ENCODE results near the gene CCDC178.

CCDC178 gene

GRCh38 chr18:33440060-33441043, at the start of gene CCDC178:
TSS of gene CCDC178 (minus strand) at chr18:33440721. CDS start at chr18:33412088, 28,633 bp downstream.
- no peaks in the 10 kb centered on the region for H3K27me3 ChIP-seq (ENCODE audit: control insufficient read depth, insufficient read depth, low read length)
- no peaks in the 10 kb centered on the region for H3K4me1 ChIP-seq (ENCODE audit: control insufficient read depth, insufficient read depth, low read length)
- H3K9me3 ChIP-seq (ENCODE audit: control insufficient read depth, low read length) = no peaks in the 10 kb centered on the region
- no peak within 1 kb of the TSS for H3K9ac ChIP-seq (ENCODE audit: low read length)
- no peak within 1 kb of the TSS for H3K4me3 ChIP-seq (ENCODE audit: low read length)
- no peaks in the 10 kb centered on the region for H3K36me3 ChIP-seq (ENCODE audit: control insufficient read depth, insufficient read depth, low read length)

- no peaks in the 10 kb centered on the region for H3K4me1 ChIP-seq (ENCODE audit: control insufficient read depth, insufficient read depth, low read length)
- no peaks in the 10 kb centered on the region for H3K9me3 ChIP-seq (ENCODE audit: control insufficient read depth, low read length)
- no peak overlapping the region for H3K9ac ChIP-seq (ENCODE audit: low read length)
- H3K27me3 ChIP-seq (ENCODE audit: control insufficient read depth, insufficient read depth, low read length) = no peaks in the 10 kb centered on the region
- H3K36me3 ChIP-seq (ENCODE audit: control insufficient read depth, insufficient read depth, low read length) = no peaks in the 10 kb centered on the region
- no peak overlapping the region for H3K4me3 ChIP-seq (ENCODE audit: low read length)
Observed at GRCh38 chr18:33483908-33484307, 43.4 kb upstream of the CCDC178 start.

- no peaks in the 10 kb centered on the region for H3K36me3 ChIP-seq (ENCODE audit: control insufficient read depth, insufficient read depth, low read length)
- H3K9me3 ChIP-seq (ENCODE audit: control insufficient read depth, low read length) = no peaks in the 10 kb centered on the region
Observed at GRCh38 chr18:33472509-33472908, 32.0 kb upstream of the CCDC178 start.

GRCh38 chr18:33470216-33470615, 29.7 kb upstream of the CCDC178 start:
- H3K27me3 ChIP-seq (ENCODE audit: control insufficient read depth, insufficient read depth, low read length) = no peaks in the 10 kb centered on the region
- H3K4me1 ChIP-seq (ENCODE audit: control insufficient read depth, insufficient read depth, low read length) = no peaks in the 10 kb centered on the region
- H3K9me3 ChIP-seq (ENCODE audit: control insufficient read depth, low read length) = no peaks in the 10 kb centered on the region
- H3K36me3 ChIP-seq (ENCODE audit: control insufficient read depth, insufficient read depth, low read length) = no peaks in the 10 kb centered on the region
- H3K9ac ChIP-seq (ENCODE audit: low read length) = no peak overlapping the region
- H3K4me3 ChIP-seq (ENCODE audit: low read length) = no peak overlapping the region

More at GRCh38 chr18:33472509-33472908, 32.0 kb upstream of the CCDC178 start:
- Histone ChIP-seq H3K27me3 (ENCODE audit: control insufficient read depth, insufficient read depth, low read length) (no peaks in the 10 kb centered on the region), H3K4me1 (ENCODE audit: control insufficient read depth, insufficient read depth, low read length) (no peaks in the 10 kb centered on the region), H3K9ac (ENCODE audit: low read length) (no peak overlapping the region), H3K4me3 (ENCODE audit: low read length) (no peak overlapping the region)

- Histone ChIP-seq H3K36me3 (ENCODE audit: control insufficient read depth, insufficient read depth, low read length) (no peaks in the 10 kb centered on the region), H3K9me3 (ENCODE audit: control insufficient read depth, low read length) (no peaks in the 10 kb centered on the region), H3K27me3 (ENCODE audit: control insufficient read depth, insufficient read depth, low read length) (no peaks in the 10 kb centered on the region), H3K4me3 (ENCODE audit: low read length) (no peak overlapping the region), H3K9ac (ENCODE audit: low read length) (no peak overlapping the region), H3K4me1 (ENCODE audit: control insufficient read depth, insufficient read depth, low read length) (no peaks in the 10 kb centered on the region)
Observed at GRCh38 chr18:33469699-33470098, 29.2 kb upstream of the CCDC178 start.

GRCh38 chr18:33467531-33467930, 27.0 kb upstream of the CCDC178 start:
- Histone ChIP-seq H3K9ac (ENCODE audit: low read length) (no peak overlapping the region), H3K9me3 (ENCODE audit: control insufficient read depth, low read length) (no peaks in the 10 kb centered on the region), H3K4me3 (ENCODE audit: low read length) (no peak overlapping the region)

GRCh38 chr18:33466822-33467221, 26.3 kb upstream of the CCDC178 start:
- no peaks in the 10 kb centered on the region for H3K9me3 ChIP-seq (ENCODE audit: control insufficient read depth, low read length)
- no peaks in the 10 kb centered on the region for H3K27me3 ChIP-seq (ENCODE audit: control insufficient read depth, insufficient read depth, low read length)
- no peak overlapping the region for H3K4me3 ChIP-seq (ENCODE audit: low read length)
- H3K9ac ChIP-seq (ENCODE audit: low read length) = no peak overlapping the region
- H3K36me3 ChIP-seq (ENCODE audit: control insufficient read depth, insufficient read depth, low read length) = no peaks in the 10 kb centered on the region
- no peaks in the 10 kb centered on the region for H3K4me1 ChIP-seq (ENCODE audit: control insufficient read depth, insufficient read depth, low read length)

More at GRCh38 chr18:33467531-33467930, 27.0 kb upstream of the CCDC178 start:
- Histone ChIP-seq H3K36me3 (ENCODE audit: control insufficient read depth, insufficient read depth, low read length) (no peaks in the 10 kb centered on the region), H3K27me3 (ENCODE audit: control insufficient read depth, insufficient read depth, low read length) (no peaks in the 10 kb centered on the region), H3K4me1 (ENCODE audit: control insufficient read depth, insufficient read depth, low read length) (no peaks in the 10 kb centered on the region)

GRCh38 chr18:33460681-33461080, 20.2 kb upstream of the CCDC178 start:
- no peaks in the 10 kb centered on the region for H3K27me3 ChIP-seq (ENCODE audit: control insufficient read depth, insufficient read depth, low read length)
- H3K4me1 ChIP-seq (ENCODE audit: control insufficient read depth, insufficient read depth, low read length) = no peaks in the 10 kb centered on the region
- H3K36me3 ChIP-seq (ENCODE audit: control insufficient read depth, insufficient read depth, low read length) = no peaks in the 10 kb centered on the region
- H3K4me3 ChIP-seq (ENCODE audit: low read length) = no peak overlapping the region
- no peak overlapping the region for H3K9ac ChIP-seq (ENCODE audit: low read length)
- no peaks in the 10 kb centered on the region for H3K9me3 ChIP-seq (ENCODE audit: control insufficient read depth, low read length)

GRCh38 chr18:33459612-33460011, 19.1 kb upstream of the CCDC178 start:
- no peaks in the 10 kb centered on the region for H3K9me3 ChIP-seq (ENCODE audit: control insufficient read depth, low read length)
- no peak overlapping the region for H3K9ac ChIP-seq (ENCODE audit: low read length)
- no peak overlapping the region for H3K4me3 ChIP-seq (ENCODE audit: low read length)
- H3K4me1 ChIP-seq (ENCODE audit: control insufficient read depth, insufficient read depth, low read length) = no peaks in the 10 kb centered on the region
- no peaks in the 10 kb centered on the region for H3K36me3 ChIP-seq (ENCODE audit: control insufficient read depth, insufficient read depth, low read length)
- no peaks in the 10 kb centered on the region for H3K27me3 ChIP-seq (ENCODE audit: control insufficient read depth, insufficient read depth, low read length)

GRCh38 chr18:33446604-33447003, 6.1 kb upstream of the CCDC178 start:
- Histone ChIP-seq H3K9ac (ENCODE audit: low read length) (no peak overlapping the region), H3K9me3 (ENCODE audit: control insufficient read depth, low read length) (no peaks in the 10 kb centered on the region), H3K27me3 (ENCODE audit: control insufficient read depth, insufficient read depth, low read length) (no peaks in the 10 kb centered on the region), H3K36me3 (ENCODE audit: control insufficient read depth, insufficient read depth, low read length) (no peaks in the 10 kb centered on the region), H3K4me1 (ENCODE audit: control insufficient read depth, insufficient read depth, low read length) (no peaks in the 10 kb centered on the region), H3K4me3 (ENCODE audit: low read length) (no peak overlapping the region)

GRCh38 chr18:33444709-33445108, 4.2 kb upstream of the CCDC178 start:
- Histone ChIP-seq H3K36me3 (ENCODE audit: control insufficient read depth, insufficient read depth, low read length) (no peaks in the 10 kb centered on the region), H3K9ac (ENCODE audit: low read length) (no peak overlapping the region), H3K4me1 (ENCODE audit: control insufficient read depth, insufficient read depth, low read length) (no peaks in the 10 kb centered on the region), H3K9me3 (ENCODE audit: control insufficient read depth, low read length) (no peaks in the 10 kb centered on the region), H3K27me3 (ENCODE audit: control insufficient read depth, insufficient read depth, low read length) (no peaks in the 10 kb centered on the region), H3K4me3 (ENCODE audit: low read length) (no peak overlapping the region)

- no peaks in the 10 kb centered on the region for H3K9me3 ChIP-seq (ENCODE audit: control insufficient read depth, low read length)
- H3K27me3 ChIP-seq (ENCODE audit: control insufficient read depth, insufficient read depth, low read length) = no peaks in the 10 kb centered on the region
- H3K4me1 ChIP-seq (ENCODE audit: control insufficient read depth, insufficient read depth, low read length) = no peaks in the 10 kb centered on the region
- H3K9ac ChIP-seq (ENCODE audit: low read length) = no peak overlapping the region
- H3K4me3 ChIP-seq (ENCODE audit: low read length) = no peak overlapping the region
- no peaks in the 10 kb centered on the region for H3K36me3 ChIP-seq (ENCODE audit: control insufficient read depth, insufficient read depth, low read length)
Observed at GRCh38 chr18:33432857-33433256, 7.7 kb downstream of the CCDC178 start.
